HL-60 (cell line): Measurements from ENCODE around the gene ZP2.

Experiments used
- CTCF ChIP-seq: IDR thresholded peaks from one replicate; pipeline ENCODE4 v1.5.1; 2011; ENCODE audit warnings: low read length, control low read depth, inconsistent platforms; ENCODE audit not compliant: insufficient read depth
- SPI1 ChIP-seq: IDR thresholded peaks from 2 replicates; pipeline ENCODE4 v1.6.1; 2012; ENCODE audit warnings: low read depth, mild to moderate bottlenecking, borderline replicate concordance

- TF ChIP-seq SPI1 (no peak), CTCF (no peak)
These were observed 6.1 kb downstream of the ZP2 start for GRCh38 chr16:21205303-21205702.
